Measurements from ENCODE around the gene ZNF787. TPM values are rescaled to one million over a fixed set of nuclear protein-coding genes. Genes with fewer than 3 reads are reported as not detected.

ZNF787 gene
- total RNA-seq, 1 experiment from 2014 or later = 111 TPM

DNA sequence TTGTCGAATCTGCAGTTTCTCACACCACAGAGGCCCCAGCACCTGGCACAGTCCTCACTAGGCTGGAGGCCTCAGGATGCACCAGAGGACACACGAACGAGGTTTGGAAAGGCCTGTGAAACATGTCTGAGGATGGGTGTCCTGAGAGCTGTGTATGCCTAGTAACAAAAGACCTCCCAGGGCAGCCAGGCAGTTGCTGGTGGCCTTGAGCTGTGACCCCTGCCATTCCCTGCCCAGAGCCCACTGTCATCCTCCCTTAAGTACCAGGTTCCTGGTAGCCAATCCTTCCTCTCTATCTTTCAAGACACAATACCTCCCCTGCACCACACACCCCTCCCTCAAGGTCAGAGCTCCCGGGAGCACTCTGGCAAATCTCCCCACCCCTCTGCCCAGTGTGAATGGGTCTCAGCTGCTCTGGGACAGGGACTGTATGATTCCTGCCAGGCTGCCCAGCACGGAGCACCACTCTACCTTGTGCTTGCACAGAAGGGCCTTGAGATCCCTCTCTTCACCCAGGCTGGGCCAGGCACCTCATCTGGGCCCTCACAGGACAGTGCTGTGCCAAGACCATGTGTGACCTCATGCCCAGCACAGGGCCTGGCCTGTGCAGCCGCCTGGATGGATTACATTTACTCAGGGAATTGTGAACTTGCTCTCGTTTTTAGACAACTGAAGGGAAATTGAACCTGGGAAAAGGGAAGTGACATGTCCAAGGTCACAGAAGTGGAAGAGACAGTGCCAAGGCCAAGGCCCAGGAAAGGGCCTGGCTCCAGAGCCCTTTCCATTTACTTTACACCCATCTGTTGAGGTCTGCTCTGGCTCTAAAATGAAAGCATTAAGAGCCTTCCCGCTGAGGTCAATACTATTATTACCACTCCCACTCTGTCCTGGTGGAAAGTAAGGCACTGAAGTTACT lies 2.2 kb downstream of the ZNF787 start:
- Histone ChIP-seq H3K4me2 (ENCODE audit: low read length) (peak overlapping the region; percentile 89), H3K27ac (ENCODE audit: low read length) (no peak overlapping the region), H3F3A (ENCODE audit: low read length, unreplicated experiment) (no peaks in the 10 kb centered on the region), H3K27me3 (ENCODE audit: low read length) (no peaks in the 10 kb centered on the region), H3K79me2 (ENCODE audit: low read length) (peaks cover 67% of the 10 kb centered on the region), H3K9ac (ENCODE audit: low read length) (peak overlapping the region; percentile 98), H3K9me3 (ENCODE audit: low read length) (no peaks in the 10 kb centered on the region), H3K4me1 (ENCODE audit: insufficient read depth, low read length) (peaks cover 16% of the 10 kb centered on the region), H3K4me3 (ENCODE audit: low read length) (peak overlapping the region; percentile 75), H4K20me1 (ENCODE audit: low read length) (peaks cover 47% of the 10 kb centered on the region), H3K36me3 (ENCODE audit: low read depth, low read length) (peaks cover 13% of the 10 kb centered on the region; the same call in 1 of the 2 replicates), H3K9me2 (replicated peaks; ENCODE audit: low read length) (no peaks in the 10 kb centered on the region), H2AFZ (ENCODE audit: low read length) (no peak overlapping the region)
- TF ChIP-seq, protein P1, sequence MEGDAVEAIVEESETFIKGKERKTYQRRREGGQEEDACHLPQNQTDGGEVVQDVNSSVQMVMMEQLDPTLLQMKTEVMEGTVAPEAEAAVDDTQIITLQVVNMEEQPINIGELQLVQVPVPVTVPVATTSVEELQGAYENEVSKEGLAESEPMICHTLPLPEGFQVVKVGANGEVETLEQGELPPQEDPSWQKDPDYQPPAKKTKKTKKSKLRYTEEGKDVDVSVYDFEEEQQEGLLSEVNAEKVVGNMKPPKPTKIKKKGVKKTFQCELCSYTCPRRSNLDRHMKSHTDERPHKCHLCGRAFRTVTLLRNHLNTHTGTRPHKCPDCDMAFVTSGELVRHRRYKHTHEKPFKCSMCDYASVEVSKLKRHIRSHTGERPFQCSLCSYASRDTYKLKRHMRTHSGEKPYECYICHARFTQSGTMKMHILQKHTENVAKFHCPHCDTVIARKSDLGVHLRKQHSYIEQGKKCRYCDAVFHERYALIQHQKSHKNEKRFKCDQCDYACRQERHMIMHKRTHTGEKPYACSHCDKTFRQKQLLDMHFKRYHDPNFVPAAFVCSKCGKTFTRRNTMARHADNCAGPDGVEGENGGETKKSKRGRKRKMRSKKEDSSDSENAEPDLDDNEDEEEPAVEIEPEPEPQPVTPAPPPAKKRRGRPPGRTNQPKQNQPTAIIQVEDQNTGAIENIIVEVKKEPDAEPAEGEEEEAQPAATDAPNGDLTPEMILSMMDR (conservative IDR thresholded peaks at IDR 0.05; ENCODE audit: low read depth, low read length) = no peak
- TF ChIP-seq EZH2 (IDR thresholded peaks at IDR 0.05; ENCODE audit: low read length, unreplicated experiment) (no peak), EZH2phosphoT487 (IDR thresholded peaks at IDR 0.05; ENCODE audit: borderline replicate concordance, low read length) (no peak)
- no TSS peak for BruUV-seq (replicated peaks)
- ATAC-seq (no peak), DNase-seq (no peak)
- POLR2A ChIA-PET (ENCODE audit: unreplicated experiment) = no interaction called here
- CTCF ChIA-PET = no interaction called here
- intact Hi-C loops (cut with micrococcal nuclease) = no loop called here

DNA sequence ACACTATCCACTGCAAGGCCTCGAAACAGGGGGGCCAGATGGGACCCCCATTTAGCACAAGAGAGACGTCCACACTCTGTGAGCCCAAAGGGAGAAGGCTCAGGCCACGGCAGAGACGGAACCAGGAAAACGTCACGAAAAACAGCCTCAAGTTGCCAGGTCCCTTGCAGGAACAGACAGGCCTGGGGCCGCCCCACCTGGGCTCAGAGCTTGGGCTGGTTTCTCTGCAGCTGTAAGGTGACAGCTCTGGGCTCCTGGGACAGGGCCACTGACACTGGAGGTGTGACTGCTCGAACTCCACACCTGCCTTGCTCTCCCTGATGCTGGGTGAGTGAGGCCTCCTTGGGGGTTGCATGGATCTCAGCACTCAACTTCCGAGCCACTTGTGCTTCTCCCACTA lies 3.2 kb downstream of the ZNF787 start:
- POLR2A ChIA-PET (ENCODE audit: unreplicated experiment) = no interaction called here
- H3K79me2 ChIP-seq (ENCODE audit: low read length) = peaks cover 78% of the 10 kb centered on the region

More for the DNA sequence above, 3.2 kb downstream of the ZNF787 start:
- no peaks in the 10 kb centered on the region for H3K9me2 ChIP-seq (replicated peaks; ENCODE audit: low read length)
- no peak overlapping the region for H3K4me2 ChIP-seq (ENCODE audit: low read length)
- H3K27ac ChIP-seq (ENCODE audit: low read length) = no peak overlapping the region
- intact Hi-C loops (cut with micrococcal nuclease) = no loop called here
- peaks cover 16% of the 10 kb centered on the region for H3K4me1 ChIP-seq (ENCODE audit: insufficient read depth, low read length)
- H3F3A ChIP-seq (ENCODE audit: low read length, unreplicated experiment) = no peaks in the 10 kb centered on the region
- ATAC-seq = no peak
- TF ChIP-seq EZH2 (IDR thresholded peaks at IDR 0.05; ENCODE audit: low read length, unreplicated experiment) = no peak
- TF ChIP-seq EZH2phosphoT487 (IDR thresholded peaks at IDR 0.05; ENCODE audit: borderline replicate concordance, low read length) = no peak
- TF ChIP-seq, protein P1 (conservative IDR thresholded peaks at IDR 0.05; ENCODE audit: low read depth, low read length) = no peak
- peaks cover 13% of the 10 kb centered on the region; the same call in 1 of the 2 replicates for H3K36me3 ChIP-seq (ENCODE audit: low read depth, low read length)
- H3K9me3 ChIP-seq (ENCODE audit: low read length) = no peaks in the 10 kb centered on the region
- CTCF ChIA-PET = no interaction called here
- peaks cover 55% of the 10 kb centered on the region for H4K20me1 ChIP-seq (ENCODE audit: low read length)
- no peak overlapping the region for H3K4me3 ChIP-seq (ENCODE audit: low read length)
- no peak for DNase-seq
- H3K27me3 ChIP-seq (ENCODE audit: low read length) = no peaks in the 10 kb centered on the region
- H3K9ac ChIP-seq (ENCODE audit: low read length) = no peak overlapping the region
- no TSS peak for BruUV-seq (replicated peaks)
- H2AFZ ChIP-seq (ENCODE audit: low read length) = no peak overlapping the region

Data from PC-3 (cell line).